A549 treated with Mapracorat at 1 μM for 4 hours (cell line): ENCODE measurements around the gene GOLGA6L9. TPM values are rescaled to one million over a fixed set of nuclear protein-coding genes. Genes with fewer than 3 reads are reported as not detected.

ENCODE experiments used
- total RNA-seq: library from RNA; stranded (reverse); fragments of 200-300 nt; extraction: Qiagen RNA extraction; gene quantifications from 5 replicates; pipeline ENCODE4 v1.2.3, GENCODE V29; 2022

Gene GOLGA6L9, protein sequence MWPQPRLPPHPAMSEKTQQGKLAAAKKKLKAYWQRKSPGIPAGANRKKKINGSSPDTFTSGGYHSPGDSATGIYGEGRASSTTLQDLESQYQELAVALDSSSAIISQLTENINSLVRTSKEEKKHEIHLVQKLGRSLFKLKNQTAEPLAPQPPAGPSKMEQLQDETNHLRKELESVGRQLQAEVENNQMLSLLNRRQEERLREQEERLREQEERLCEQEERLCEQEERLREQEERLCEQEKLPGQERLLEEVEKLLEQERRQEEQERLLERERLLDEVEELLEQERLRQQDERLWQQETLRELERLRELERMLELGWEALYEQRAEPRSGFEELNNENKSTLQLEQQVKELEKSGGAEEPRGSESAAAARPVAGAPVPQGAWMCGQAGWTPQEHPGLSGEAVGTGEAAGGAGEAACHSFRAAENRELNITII
- total RNA-seq: 2.0 to 3.2 TPM (median 2.1 TPM) in 5 replicates

DNA sequence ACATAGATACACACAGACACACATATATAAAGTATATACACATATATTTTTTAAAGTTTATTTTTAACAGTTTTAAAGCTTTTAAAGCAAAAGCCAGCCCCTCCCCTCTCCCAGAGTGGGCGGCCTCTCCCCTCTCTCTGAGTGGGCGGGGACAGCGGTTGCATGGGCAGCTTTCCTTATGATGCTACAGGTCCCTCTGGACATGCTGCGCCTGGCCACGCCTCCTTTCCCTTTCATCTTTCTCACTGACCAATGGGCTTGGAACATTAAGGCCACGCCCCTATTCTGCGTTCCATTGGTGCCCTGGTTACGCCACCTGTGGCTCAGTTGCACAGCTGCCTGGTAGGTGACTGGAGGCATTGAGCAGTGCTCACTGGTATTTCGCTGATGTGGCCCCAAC is at the start of gene GOLGA6L9:
TSS of gene GOLGA6L9 (plus strand) at position 124 of the 400 bp plus-strand sequence. CDS start at position 388, 264 bp downstream.

Other genes with a start within 250 kb of the GOLGA6L9 start
- gene EFL1, start 167.1 kb upstream of the GOLGA6L9 start, total RNA-seq: 22.1 to 24.3 TPM (median 22.8 TPM) in 5 replicates
- 2.2 to 2.6 TPM (median 2.2 TPM) in 5 replicates for gene SAXO2, start 167.0 kb upstream of the GOLGA6L9 start, total RNA-seq
- gene GOLGA6L10, start 80.3 kb upstream of the GOLGA6L9 start, total RNA-seq: 0.34 to 0.94 TPM (median 0.48 TPM) in 5 replicates
- 3,760 to 4,315 TPM (median 3,973 TPM) in 5 replicates for gene RPS17, start 110.6 kb downstream of the GOLGA6L9 start, total RNA-seq
- 2.6 to 4.0 TPM (median 3.2 TPM) in 5 replicates for gene CPEB1, start 217.5 kb downstream of the GOLGA6L9 start, total RNA-seq